HG03095 (cell line): ENCODE measurements around the gene NOSIP.
A peak's percentile ranks its signal among the peaks of the same experiment; 100 is the strongest.

Source experiments
- ATAC-seq: cut with Tn5 transposase; IDR thresholded peaks from one replicate; pipeline ENCODE4 v1.9.1; 2021; ENCODE audit warnings: moderate library complexity; ENCODE audit not compliant: unreplicated experiment

Gene NOSIP

GRCh38 chr19:49552749-49553148 lies 27.6 kb downstream of the NOSIP start:
- ATAC-seq, result no peak

GRCh38 chr19:49551531-49551930 lies 28.8 kb downstream of the NOSIP start:
- ATAC-seq, result no peak

- ATAC-seq, result no peak
Observed at GRCh38 chr19:49549045-49549444, 31.3 kb downstream of the NOSIP start.

GRCh38 chr19:49546825-49547565 lies 33.4 kb downstream of the NOSIP start:
- no peak for ATAC-seq

- ATAC-seq, result no peak
Observed at GRCh38 chr19:49544154-49544553, 36.2 kb downstream of the NOSIP start.

- ATAC-seq, result no peak
Observed at GRCh38 chr19:49543032-49543431, 37.3 kb downstream of the NOSIP start.

- no peak for ATAC-seq
Observed at GRCh38 chr19:49542446-49542845, 37.9 kb downstream of the NOSIP start.

- ATAC-seq, result no peak
Observed at GRCh38 chr19:49541914-49542313, 38.4 kb downstream of the NOSIP start.

- no peak for ATAC-seq
Observed at GRCh38 chr19:49539192-49539952, 41.0 kb downstream of the NOSIP start.

GRCh38 chr19:49538643-49539042 lies 41.7 kb downstream of the NOSIP start:
- no peak for ATAC-seq

- no peak for ATAC-seq
Observed at GRCh38 chr19:49536921-49537462, 43.4 kb downstream of the NOSIP start.

GRCh38 chr19:49534632-49535385 lies 45.5 kb downstream of the NOSIP start:
- no peak for ATAC-seq

- peak; percentile 77 for ATAC-seq
Observed at GRCh38 chr19:49533551-49534488, 46.5 kb downstream of the NOSIP start.

GRCh38 chr19:49530708-49531107 lies 49.6 kb downstream of the NOSIP start:
- no peak for ATAC-seq

GRCh38 chr19:49528211-49528771 lies 52.1 kb downstream of the NOSIP start:
- no peak for ATAC-seq

GRCh38 chr19:49524812-49525455 lies 55.4 kb downstream of the NOSIP start:
- ATAC-seq, result no peak

GRCh38 chr19:49520705-49521319 lies 59.5 kb downstream of the NOSIP start:
- ATAC-seq, result no peak

- no peak for ATAC-seq
Observed at GRCh38 chr19:49518033-49518432, 62.3 kb downstream of the NOSIP start.

GRCh38 chr19:49515767-49516166 lies 64.6 kb downstream of the NOSIP start:
- ATAC-seq, result no peak
